GM12865 (cell line): ENCODE data around the gene SLC6A6.

ENCODE experiments used
- DNase-seq: peaks from one replicate; pipeline ENCODE4 v3.0.0; 2010; ENCODE audit warnings: low read depth
- H3K4me3 ChIP-seq: 2 replicates; pipeline ENCODE4 v1.5.1; 2011; ENCODE audit warnings: mild to moderate bottlenecking, low read depth, low read length, control low read depth
- CTCF ChIP-seq: IDR thresholded peaks from 2 replicates; pipeline ENCODE4 v1.5.1; 2011; ENCODE audit warnings: low read length, control low read depth, low read depth, inconsistent platforms; ENCODE audit not compliant: insufficient read depth; ENCODE audit errors: missing control alignments

The SLC6A6 gene

GRCh38 chr3:14391033-14391432 lies 11.4 kb upstream of the SLC6A6 start:
- no peak for DNase-seq
- H3K4me3 ChIP-seq = no peak overlapping the region
- no peak for TF ChIP-seq CTCF

GRCh38 chr3:14392231-14392630 lies 10.2 kb upstream of the SLC6A6 start:
- no peak for DNase-seq
- no peak overlapping the region for H3K4me3 ChIP-seq
- TF ChIP-seq CTCF = no peak

- no peak overlapping the region for H3K4me3 ChIP-seq
- no peak for DNase-seq
- no peak for TF ChIP-seq CTCF
Observed at GRCh38 chr3:14392803-14393319, 9.5 kb upstream of the SLC6A6 start.

- DNase-seq = no peak
- no peak for TF ChIP-seq CTCF
- no peak overlapping the region for H3K4me3 ChIP-seq
Observed at GRCh38 chr3:14393440-14394106, 8.8 kb upstream of the SLC6A6 start.

- no peak for DNase-seq
- H3K4me3 ChIP-seq = no peak overlapping the region
- no peak for TF ChIP-seq CTCF
Observed at GRCh38 chr3:14396031-14396692, 6.2 kb upstream of the SLC6A6 start.

GRCh38 chr3:14397046-14397445 lies 5.4 kb upstream of the SLC6A6 start:
- DNase-seq = no peak
- no peak overlapping the region for H3K4me3 ChIP-seq
- no peak for TF ChIP-seq CTCF
